ENCODE data around the gene CPLANE1.
"Not testable (repeated sequence)": the region's sequence is repeated elsewhere in the genome, so short reads cannot be mapped to it uniquely, and the experiment has no call there.

CPLANE1 gene

GRCh38 chr5:37226377-37226776, 22.8 kb downstream of the CPLANE1 start:
- Mint-ChIP-seq H3K27me3 (no peaks in the 10 kb centered on the region), H3K36me3 (peaks cover 20 to 28% of the 10 kb centered on the region in 2 donors), H3K9me3 (no peaks in the 10 kb centered on the region), H3K27ac (no peak overlapping the region), H3K4me3 (no peak overlapping the region), H3K4me1 (no peaks in the 10 kb centered on the region)
- ATAC-seq (replicated peaks) (no peak), DNase-seq (no peak)

GRCh38 chr5:37222181-37222580, 27.0 kb downstream of the CPLANE1 start:
- Mint-ChIP-seq H3K4me1 (no peaks in the 10 kb centered on the region), H3K27ac (no peak overlapping the region), H3K27me3 (no peaks in the 10 kb centered on the region), H3K4me3 (no peak overlapping the region), H3K36me3 (peaks cover 21 to 30% of the 10 kb centered on the region in 2 donors), H3K9me3 (no peaks in the 10 kb centered on the region)
- ATAC-seq (replicated peaks) = no peak
- DNase-seq = no peak

- not testable (repeated sequence) for DNase-seq; H3K27me3 Mint-ChIP-seq; H3K4me3 Mint-ChIP-seq; H3K27ac Mint-ChIP-seq; ATAC-seq (replicated peaks); H3K4me1 Mint-ChIP-seq; H3K9me3 Mint-ChIP-seq
- H3K36me3 Mint-ChIP-seq = peaks cover 22 to 29% of the 10 kb centered on the region in 2 donors
These were observed 28.8 kb downstream of the CPLANE1 start for GRCh38 chr5:37220426-37220825.

- H3K27ac Mint-ChIP-seq; DNase-seq; H3K4me3 Mint-ChIP-seq; H3K9me3 Mint-ChIP-seq; ATAC-seq (replicated peaks); H3K27me3 Mint-ChIP-seq; H3K4me1 Mint-ChIP-seq: not testable (repeated sequence)
- H3K36me3 Mint-ChIP-seq = peaks cover 19 to 25% of the 10 kb centered on the region in 2 donors
These were observed 29.8 kb downstream of the CPLANE1 start for GRCh38 chr5:37219384-37219783.

GRCh38 chr5:37217976-37218375, 31.2 kb downstream of the CPLANE1 start:
- Mint-ChIP-seq H3K4me1 (peaks cover 3 to 9% of the 10 kb centered on the region in 2 donors), H3K27me3 (no peaks in the 10 kb centered on the region), H3K4me3 (no peak overlapping the region), H3K27ac (no peak overlapping the region), H3K9me3 (no peaks in the 10 kb centered on the region), H3K36me3 (peaks cover 12 to 20% of the 10 kb centered on the region in 2 donors)
- ATAC-seq (replicated peaks) (no peak), DNase-seq (no peak)

GRCh38 chr5:37214550-37214949, 34.6 kb downstream of the CPLANE1 start:
- peak; percentile 51 to 61 for ATAC-seq (replicated peaks)
- Mint-ChIP-seq H3K4me1 (peaks cover 3 to 9% of the 10 kb centered on the region in 2 donors), H3K27ac (peak overlapping the region; percentile 47), H3K27me3 (no peaks in the 10 kb centered on the region), H3K36me3 (peaks cover 13 to 33% of the 10 kb centered on the region in 2 donors), H3K9me3 (no peaks in the 10 kb centered on the region), H3K4me3 (no peak overlapping the region)
- no peak for DNase-seq

- ATAC-seq (replicated peaks) = no peak
- Mint-ChIP-seq H3K27me3 (no peaks in the 10 kb centered on the region), H3K9me3 (no peaks in the 10 kb centered on the region), H3K4me3 (no peak overlapping the region), H3K27ac (no peak overlapping the region), H3K36me3 (peaks cover 19 to 38% of the 10 kb centered on the region in 2 donors), H3K4me1 (peaks cover 3 to 9% of the 10 kb centered on the region in 2 donors)
- DNase-seq = no peak
These were observed 37.1 kb downstream of the CPLANE1 start for GRCh38 chr5:37212096-37212495.

GRCh38 chr5:37211661-37212060, 37.5 kb downstream of the CPLANE1 start:
- H3K4me3 Mint-ChIP-seq = no peak overlapping the region
- H3K4me1 Mint-ChIP-seq = peaks cover 3 to 9% of the 10 kb centered on the region in 2 donors
- peaks cover 19 to 38% of the 10 kb centered on the region in 2 donors for H3K36me3 Mint-ChIP-seq
- DNase-seq (no peak), ATAC-seq (replicated peaks) (no peak)
- H3K27ac Mint-ChIP-seq = no peak overlapping the region
- no peaks in the 10 kb centered on the region for H3K27me3 Mint-ChIP-seq
- H3K9me3 Mint-ChIP-seq = no peaks in the 10 kb centered on the region

- no peak for DNase-seq
- no peaks in the 10 kb centered on the region for H3K27me3 Mint-ChIP-seq
- peak; percentile 46 to 61 for ATAC-seq (replicated peaks)
- peak overlapping the region; percentile 81 to 83 for H3K4me3 Mint-ChIP-seq
- peaks cover 24 to 44% of the 10 kb centered on the region in 2 donors for H3K36me3 Mint-ChIP-seq
- H3K27ac Mint-ChIP-seq = no peak overlapping the region
- no peaks in the 10 kb centered on the region for H3K9me3 Mint-ChIP-seq
- H3K4me1 Mint-ChIP-seq = peaks cover 0 to under 1% of the 10 kb centered on the region in 2 donors
These were observed 40.0 kb downstream of the CPLANE1 start for GRCh38 chr5:37208883-37209797.

- DNase-seq (no peak), ATAC-seq (replicated peaks) (no peak)
- H3K27me3 Mint-ChIP-seq = no peaks in the 10 kb centered on the region
- no peak overlapping the region for H3K4me3 Mint-ChIP-seq
- no peaks in the 10 kb centered on the region for H3K9me3 Mint-ChIP-seq
- H3K27ac Mint-ChIP-seq = no peak overlapping the region
- H3K36me3 Mint-ChIP-seq = peaks cover 24 to 44% of the 10 kb centered on the region in 2 donors
- no peaks in the 10 kb centered on the region for H3K4me1 Mint-ChIP-seq
These were observed 41.4 kb downstream of the CPLANE1 start for GRCh38 chr5:37207802-37208201.

- Mint-ChIP-seq H3K27ac (no peak overlapping the region), H3K27me3 (no peaks in the 10 kb centered on the region), H3K9me3 (no peaks in the 10 kb centered on the region), H3K4me3 (no peak overlapping the region), H3K4me1 (no peaks in the 10 kb centered on the region), H3K36me3 (peaks cover 21 to 41% of the 10 kb centered on the region in 2 donors)
- ATAC-seq (replicated peaks) = no peak
- DNase-seq = no peak
These were observed 42.4 kb downstream of the CPLANE1 start for GRCh38 chr5:37206736-37207135.

GRCh38 chr5:37198842-37199241, 50.3 kb downstream of the CPLANE1 start:
- H3K27me3 Mint-ChIP-seq = no peaks in the 10 kb centered on the region
- H3K36me3 Mint-ChIP-seq = peaks cover 14 to 23% of the 10 kb centered on the region in 2 donors
- peaks cover 8 to 20% of the 10 kb centered on the region in 2 donors for H3K4me1 Mint-ChIP-seq
- no peak for ATAC-seq (replicated peaks)
- H3K4me3 Mint-ChIP-seq = no peak overlapping the region
- no peak overlapping the region for H3K27ac Mint-ChIP-seq
- H3K9me3 Mint-ChIP-seq = no peaks in the 10 kb centered on the region
- no peak for DNase-seq

GRCh38 chr5:37198061-37198460, 51.1 kb downstream of the CPLANE1 start:
- DNase-seq (no peak), ATAC-seq (replicated peaks) (peak; percentile 46 to 52)
- Mint-ChIP-seq H3K36me3 (peaks cover 16 to 25% of the 10 kb centered on the region in 2 donors), H3K27ac (peak overlapping the region; percentile 67), H3K4me1 (peaks cover 8 to 20% of the 10 kb centered on the region in 2 donors), H3K4me3 (peak overlapping the region; percentile 25 to 48), H3K9me3 (no peaks in the 10 kb centered on the region), H3K27me3 (no peaks in the 10 kb centered on the region)

- DNase-seq = no peak
- ATAC-seq (replicated peaks) = peak; percentile 71 to 80
- peaks cover 17 to 27% of the 10 kb centered on the region in 2 donors for H3K36me3 Mint-ChIP-seq
- H3K9me3 Mint-ChIP-seq = no peaks in the 10 kb centered on the region
- H3K4me3 Mint-ChIP-seq = peak overlapping the region; percentile 59 to 65
- H3K27ac Mint-ChIP-seq = peak overlapping the region; percentile 68
- peaks cover 8 to 20% of the 10 kb centered on the region in 2 donors for H3K4me1 Mint-ChIP-seq
- H3K27me3 Mint-ChIP-seq = no peaks in the 10 kb centered on the region
These were observed 51.7 kb downstream of the CPLANE1 start for GRCh38 chr5:37197340-37198050.
